SK-N-SH (cell line): ENCODE data around the gene AHRR. TPM values are rescaled to one million over a fixed set of nuclear protein-coding genes. Genes with fewer than 3 reads are reported as not detected.

ENCODE experiments used
- CTCF ChIA-PET: fragments of 300-600, 350-600 bp; formaldehyde crosslinking; extraction: SDS; loops from one replicate; lab custom pipeline; 2021; lab: Yijun Ruan, JAX
- POLR2A ChIA-PET: fragments of 350-600 bp; sonication (Branson Sonifier 250); formaldehyde crosslinking; extraction: SDS; loops from one replicate; lab custom pipeline; 2020; ENCODE audit warnings: antibody characterized with exemption, inconsistent platforms; lab: Yijun Ruan, JAX
- DNase-seq: peaks from one replicate; pipeline ENCODE4 v3.0.0; 2012
- H2AFZ ChIP-seq: fragments of 200-600 bp; sonication (generic); 2 replicates; pipeline ENCODE4 v1.8.1; 2016; ENCODE audit warnings: antibody characterized with exemption, mild to moderate bottlenecking, low read depth
- H3F3A ChIP-seq: fragments of 200-600 bp; sonication (generic); replicated peaks from 2 replicates; pipeline ENCODE3; 2016; ENCODE audit warnings: antibody characterized with exemption, mild to moderate bottlenecking; ENCODE audit not compliant: insufficient read depth
- H3K27ac ChIP-seq, 2 experiments: fragments of 200-500 bp in 1 of 2; fragments of 200-600 bp in 1 of 2; sonication (Bioruptor generic) in 1 of 2; sonication (generic), shearing (Covaris generic) in 1 of 2; 2 replicates each; pipeline versions ENCODE4 v1.5.1 to v1.6.1; 2014 to 2016; ENCODE audit warnings: low read depth in 2 of 2, inconsistent platforms in 1 of 2, low read length in 1 of 2, mild to moderate bottlenecking in 1 of 2, mixed read lengths in 1 of 2
- H3K27me3 ChIP-seq: fragments of 200-600 bp; sonication (generic), shearing (Covaris generic); 2 replicates; pipeline ENCODE4 v1.6.1; 2016; ENCODE audit warnings: mixed run types; ENCODE audit not compliant: insufficient read depth
- H3K36me3 ChIP-seq, 2 experiments: fragments of 200-500 bp in 1 of 2; fragments of 200-600 bp in 1 of 2; sonication (Bioruptor generic) in 1 of 2; sonication (generic) in 1 of 2; replicated peaks in 1 of 2; 2 replicates each; pipeline versions ENCODE3 to v1.5.1; 2014 to 2016; ENCODE audit warnings: low read length in 1 of 2, mild to moderate bottlenecking in 1 of 2; ENCODE audit not compliant: insufficient read depth in 2 of 2, control insufficient read depth in 1 of 2
- H3K4me1 ChIP-seq, 2 experiments: fragments of 200-500 bp in 1 of 2; fragments of 200-600 bp in 1 of 2; sonication (Bioruptor generic) in 1 of 2; sonication (generic), shearing (Covaris generic) in 1 of 2; 2 replicates each; pipeline versions ENCODE4 v1.5.1 to v1.6.1; 2014 to 2016; ENCODE audit warnings: low read depth in 1 of 2, low read length in 1 of 2, mixed run types in 1 of 2; ENCODE audit not compliant: insufficient read depth in 2 of 2, control insufficient read depth in 1 of 2
- H3K4me2 ChIP-seq: fragments of 200-600 bp; sonication (generic), shearing (Covaris generic); 2 replicates; pipeline ENCODE4 v1.6.1; 2017; ENCODE audit warnings: mixed run types
- H3K4me3 ChIP-seq, 2 experiments: fragments of 200-500 bp in 1 of 2; fragments of 200-600 bp in 1 of 2; sonication (Bioruptor generic) in 1 of 2; sonication (generic), shearing (Covaris generic) in 1 of 2; 2 replicates each; pipeline versions ENCODE4 v1.5.1 to v1.8.1; 2014 to 2016; ENCODE audit warnings: low read depth in 2 of 2, inconsistent platforms in 1 of 2, low read length in 1 of 2, mild to moderate bottlenecking in 1 of 2, mixed read lengths in 1 of 2, moderate library complexity in 1 of 2
- H3K79me2 ChIP-seq: fragments of 200-600 bp; sonication (generic); 2 replicates; pipeline ENCODE4 v1.8.1; 2017; ENCODE audit warnings: mild to moderate bottlenecking; ENCODE audit not compliant: insufficient read depth
- H3K9ac ChIP-seq: fragments of 200-600 bp; sonication (generic); 2 replicates; pipeline ENCODE4 v1.6.1; 2017; ENCODE audit warnings: mixed run types
- H3K9me2 ChIP-seq: fragments of 200-600 bp; sonication (generic); 2 replicates; pipeline ENCODE4 v1.6.1; 2017; ENCODE audit warnings: mixed run types
- H3K9me3 ChIP-seq: fragments of 200-600 bp; sonication (generic); 2 replicates; pipeline ENCODE4 v1.6.1; 2017; ENCODE audit warnings: mixed run types, mild to moderate bottlenecking, moderate library complexity
- H4K20me1 ChIP-seq: fragments of 200-600 bp; sonication (generic); 2 replicates; pipeline ENCODE4 v1.6.1; 2017; ENCODE audit warnings: mild to moderate bottlenecking, mixed run types; ENCODE audit not compliant: insufficient read depth
- CHD2 ChIP-seq: fragments of 150-350 bp; IDR thresholded peaks from 2 replicates; pipeline ENCODE4 v1.6.1; 2018; ENCODE audit warnings: low read length; ENCODE audit not compliant: partially characterized antibody
- ELF1 ChIP-seq: IDR thresholded peaks from 2 replicates; pipeline ENCODE4 v1.4.0; 2012
- FOSL2 ChIP-seq: IDR thresholded peaks from 2 replicates; pipeline ENCODE4 v1.4.0; 2012; ENCODE audit warnings: low read depth, mild to moderate bottlenecking, moderate library complexity, borderline replicate concordance
- FOXJ3 ChIP-seq: sonication (generic); formaldehyde crosslinking; IDR thresholded peaks from 2 replicates; pipeline ENCODE4 v1.5.1; 2020; ENCODE audit warnings: mild to moderate bottlenecking, missing genetic modification reagents
- FOXM1 ChIP-seq: IDR thresholded peaks from 2 replicates; pipeline ENCODE4 v1.4.0; 2012; ENCODE audit warnings: low read depth, mild to moderate bottlenecking
- JUND ChIP-seq: IDR thresholded peaks from 2 replicates; pipeline ENCODE4 v1.4.0; 2012
- NFIC ChIP-seq: IDR thresholded peaks from 2 replicates; pipeline ENCODE4 v1.4.0; 2012; ENCODE audit warnings: borderline replicate concordance
- RFX5 ChIP-seq: IDR thresholded peaks from 2 replicates; pipeline ENCODE4 v1.6.1; 2012; ENCODE audit warnings: mild to moderate bottlenecking, improper control_type of control experiment, low read length
- TCF12 ChIP-seq: IDR thresholded peaks from 2 replicates; pipeline ENCODE4 v1.4.0; 2012
- WGBS: methylation state at CpG from one replicate; pipeline ENCODE4 v1.1.6; 2017; ENCODE audit warnings: low lambda C conversion rate; 5-methylcytosine and 5-hydroxymethylcytosine counted together
- polyA plus RNA-seq, 3 experiments: library from polyadenylated mRNA; depleted of rRNA; stranded (reverse); fragments of >200 nt; gene quantifications; 2 replicates each; pipeline ENCODE4 v1.2.3, GENCODE V29; 2012
- TF ChIP-seq, protein P1 (sequence below): IDR thresholded peaks from 2 replicates; pipeline ENCODE4 v1.4.0; 2012; ENCODE audit warnings: low read depth
- TF ChIP-seq, protein P2 (sequence below): fragments of 150-350 bp; IDR thresholded peaks from 2 replicates; pipeline ENCODE4 v1.6.1; 2017; ENCODE audit warnings: antibody characterized with exemption, low read length, low read depth, borderline replicate concordance
- TF ChIP-seq, protein P3 (sequence below): fragments of 150-350 bp; IDR thresholded peaks from 2 replicates; pipeline ENCODE4 v1.6.1; 2016; ENCODE audit warnings: mild to moderate bottlenecking, low read depth, low read length

The AHRR gene
- polyA plus RNA-seq, 1 of the 3 experiments (the other 2 are of a cell fraction) = 0.71 TPM

DNA sequence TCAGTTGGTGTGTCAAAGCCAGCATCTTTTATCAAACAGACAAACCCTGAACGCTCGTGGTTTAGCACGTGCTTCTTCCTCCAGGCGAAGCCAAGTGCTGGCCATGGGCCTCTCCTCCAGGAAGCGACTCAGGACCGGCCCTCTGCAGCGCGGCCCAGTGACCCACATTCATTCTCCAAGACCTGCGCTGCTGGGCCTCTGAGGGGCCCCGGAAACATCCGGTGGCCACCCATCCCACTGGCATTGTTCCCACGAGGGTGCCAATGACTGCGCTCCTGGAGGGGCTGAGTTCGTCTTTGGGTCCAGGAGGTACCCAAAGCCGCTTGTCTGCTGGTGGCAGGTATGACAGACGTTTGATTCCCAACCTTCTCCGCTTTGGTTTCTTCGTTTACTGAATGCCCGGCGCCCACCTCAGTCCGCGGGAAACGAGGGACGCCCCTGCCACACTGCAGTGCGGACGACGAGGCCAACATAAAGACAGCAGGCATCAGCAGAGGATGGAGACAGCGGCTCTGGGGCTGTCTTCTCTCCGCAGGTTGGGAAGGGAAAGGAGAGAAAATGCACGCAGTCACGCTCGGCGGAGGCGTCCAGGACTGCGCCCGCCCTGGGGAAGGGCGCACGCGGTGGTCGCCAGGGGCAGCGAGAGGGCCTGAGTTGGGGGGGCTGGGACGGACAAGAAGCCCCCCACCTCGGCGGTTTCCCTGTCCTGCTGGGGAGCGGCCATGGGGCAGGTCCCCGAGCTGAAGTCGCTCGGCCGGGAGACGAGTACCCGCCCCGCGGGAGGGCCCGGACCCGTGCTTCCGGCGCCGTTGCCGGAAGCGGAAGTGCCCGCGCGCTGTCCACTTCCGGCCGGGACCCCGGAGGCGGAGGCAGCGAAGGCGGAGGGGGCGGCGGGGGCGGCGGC, 121.1 kb downstream of the AHRR start, which contains the start of gene EXOC3 (continued):
- TF ChIP-seq FOXJ3 (CRISPR knock-in tag) = no peak
- no peak for TF ChIP-seq JUND
- TF ChIP-seq, protein P1, sequence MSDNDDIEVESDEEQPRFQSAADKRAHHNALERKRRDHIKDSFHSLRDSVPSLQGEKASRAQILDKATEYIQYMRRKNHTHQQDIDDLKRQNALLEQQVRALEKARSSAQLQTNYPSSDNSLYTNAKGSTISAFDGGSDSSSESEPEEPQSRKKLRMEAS = peak; percentile 84
- TF ChIP-seq FOXM1 = no peak
- peak; percentile 32 for TF ChIP-seq CHD2
- no peak for TF ChIP-seq NFIC
- TF ChIP-seq, protein P2, sequence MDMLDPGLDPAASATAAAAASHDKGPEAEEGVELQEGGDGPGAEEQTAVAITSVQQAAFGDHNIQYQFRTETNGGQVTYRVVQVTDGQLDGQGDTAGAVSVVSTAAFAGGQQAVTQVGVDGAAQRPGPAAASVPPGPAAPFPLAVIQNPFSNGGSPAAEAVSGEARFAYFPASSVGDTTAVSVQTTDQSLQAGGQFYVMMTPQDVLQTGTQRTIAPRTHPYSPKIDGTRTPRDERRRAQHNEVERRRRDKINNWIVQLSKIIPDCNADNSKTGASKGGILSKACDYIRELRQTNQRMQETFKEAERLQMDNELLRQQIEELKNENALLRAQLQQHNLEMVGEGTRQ = no peak
- TF ChIP-seq, protein P3, sequence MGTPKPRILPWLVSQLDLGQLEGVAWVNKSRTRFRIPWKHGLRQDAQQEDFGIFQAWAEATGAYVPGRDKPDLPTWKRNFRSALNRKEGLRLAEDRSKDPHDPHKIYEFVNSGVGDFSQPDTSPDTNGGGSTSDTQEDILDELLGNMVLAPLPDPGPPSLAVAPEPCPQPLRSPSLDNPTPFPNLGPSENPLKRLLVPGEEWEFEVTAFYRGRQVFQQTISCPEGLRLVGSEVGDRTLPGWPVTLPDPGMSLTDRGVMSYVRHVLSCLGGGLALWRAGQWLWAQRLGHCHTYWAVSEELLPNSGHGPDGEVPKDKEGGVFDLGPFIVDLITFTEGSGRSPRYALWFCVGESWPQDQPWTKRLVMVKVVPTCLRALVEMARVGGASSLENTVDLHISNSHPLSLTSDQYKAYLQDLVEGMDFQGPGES = no peak
- TF ChIP-seq ELF1 = peak; percentile 87
- no peak for TF ChIP-seq FOSL2
- no peak for TF ChIP-seq TCF12

DNA sequence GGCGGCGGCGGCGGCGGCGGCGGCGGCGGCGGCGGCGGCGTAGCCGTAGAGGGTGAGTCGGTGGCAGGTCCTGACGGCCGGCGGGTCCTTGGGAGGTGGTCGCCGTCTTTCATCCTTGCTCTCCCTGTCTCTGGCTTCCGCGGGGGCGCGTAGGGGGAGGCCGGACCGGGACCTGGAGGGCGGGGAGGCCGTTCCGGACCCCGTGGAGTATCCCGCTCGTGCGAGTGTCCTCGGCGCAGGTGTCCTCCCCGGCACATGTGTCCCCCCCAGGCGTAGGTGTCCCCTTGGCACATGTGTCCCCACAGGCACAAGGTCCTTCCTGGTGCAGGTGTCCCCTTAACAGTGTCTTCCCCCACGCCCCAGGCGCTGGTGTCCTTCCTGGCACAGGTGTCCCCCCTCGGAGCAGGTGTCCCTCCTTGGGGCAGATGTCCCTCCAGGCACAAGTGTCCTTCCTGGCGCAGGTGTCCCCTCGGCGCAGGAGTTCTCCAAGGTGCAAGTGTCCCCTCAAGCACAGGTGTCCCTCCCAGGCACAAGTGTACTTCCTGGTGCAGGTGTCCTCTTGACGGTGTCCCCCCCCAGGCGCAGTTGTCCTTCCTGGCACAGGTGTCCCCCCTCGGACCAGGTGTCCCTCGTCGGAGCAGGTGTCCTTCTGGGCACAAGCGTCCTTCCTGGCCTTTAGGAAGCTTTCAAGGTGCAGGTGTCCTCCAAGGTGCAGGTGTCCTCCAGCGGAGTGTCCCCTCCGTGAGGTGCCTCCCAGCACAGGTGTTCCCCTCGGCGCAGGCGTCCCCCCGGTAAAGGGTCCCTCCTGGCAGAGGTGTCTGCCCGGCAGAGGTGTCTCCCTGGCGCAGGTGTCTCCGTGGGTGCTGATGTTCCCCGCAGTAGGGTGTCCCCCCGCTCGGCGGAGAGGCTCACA, 122.0 kb downstream of the AHRR start:
- Histone ChIP-seq H3F3A (no peaks in the 10 kb centered on the region), H4K20me1 (no peaks in the 10 kb centered on the region; the same call in 1 of the 2 replicates), H3K4me2 (peak overlapping the region; percentile 99), H3K27ac (peak overlapping the region in 1 of 2 experiments; percentile 48; a peak in 1 of 4 replicates), H2AFZ (no peak overlapping the region), H3K4me3 (peak overlapping the region; percentile 77 to 90), H3K36me3 (peaks cover 8 to 23% of the 10 kb centered on the region in 2 experiments), H3K79me2 (peaks cover 36% of the 10 kb centered on the region), H3K9ac (peak overlapping the region; percentile 81), H3K9me3 (no peaks in the 10 kb centered on the region), H3K9me2 (no peaks in the 10 kb centered on the region), H3K27me3 (no peaks in the 10 kb centered on the region), H3K4me1 (peaks cover 0 to 17% of the 10 kb centered on the region in 2 experiments; a peak in 1 of 4 replicates)
- 8% methylated on average over 5 of the region's 62 CpGs for WGBS
- POLR2A ChIA-PET = no interaction called here
- no peak for DNase-seq
- TF ChIP-seq RFX5 (no peak), FOXJ3 (CRISPR knock-in tag) (0 out of 2 replicates have a peak, but pooled peaks have one; percentile 20), ELF1 (no peak)
- CTCF ChIA-PET = interaction anchor here (0.9 kb wide), 1 partner anchor 8 kb away, joined by 3 read pairs; no protein-coding TSS in a partner anchor
